ENCODE measurements around the gene CEND1.

Gene CEND1

GRCh38 chr11:823441-824291, 33.8 kb upstream of the CEND1 start:
- DNase-seq (ENCODE audit: low read depth): no peak
- no peak for TF ChIP-seq CTCF (IDR thresholded peaks at IDR 0.05; ENCODE audit: insufficient read depth, low read depth, low read length, missing control alignments)
- no peak overlapping the region for H3K4me3 ChIP-seq (ENCODE audit: low read depth, low read length)

- H3K4me3 ChIP-seq (ENCODE audit: low read depth, low read length): no peak overlapping the region
These were observed 31.9 kb upstream of the CEND1 start for GRCh38 chr11:821512-822371.

GRCh38 chr11:820655-821511, 31.0 kb upstream of the CEND1 start:
- peak overlapping the region; percentile 65 for H3K4me3 ChIP-seq (ENCODE audit: low read depth, low read length)
- TF ChIP-seq CTCF (IDR thresholded peaks at IDR 0.05; ENCODE audit: insufficient read depth, low read depth, low read length, missing control alignments): no peak
- DNase-seq (ENCODE audit: low read depth): no peak

More at GRCh38 chr11:821512-822371, 31.9 kb upstream of the CEND1 start:
- DNase-seq (ENCODE audit: low read depth): no peak
- no peak for TF ChIP-seq CTCF (IDR thresholded peaks at IDR 0.05; ENCODE audit: insufficient read depth, low read depth, low read length, missing control alignments)

- H3K4me3 ChIP-seq (ENCODE audit: low read depth, low read length): peak overlapping the region; percentile 65
- DNase-seq (ENCODE audit: low read depth): peak; percentile 96
- TF ChIP-seq CTCF (IDR thresholded peaks at IDR 0.05; ENCODE audit: insufficient read depth, low read depth, low read length, missing control alignments): no peak
These were observed 30.2 kb upstream of the CEND1 start for GRCh38 chr11:819943-820649.

- peak overlapping the region; percentile 65 for H3K4me3 ChIP-seq (ENCODE audit: low read depth, low read length)
- no peak for TF ChIP-seq CTCF (IDR thresholded peaks at IDR 0.05; ENCODE audit: insufficient read depth, low read depth, low read length, missing control alignments)
- peak; percentile 94 for DNase-seq (ENCODE audit: low read depth)
These were observed 29.4 kb upstream of the CEND1 start for GRCh38 chr11:819129-819931.

Data from GM12865 (cell line).